HUES48 (cell line): ENCODE data around the gene MAP3K19.
"Not testable (repeated sequence)": the region's sequence is repeated elsewhere in the genome, so short reads cannot be mapped to it uniquely, and the experiment has no call there.

ENCODE experiments used
- H3K27ac ChIP-seq: one replicate; pipeline ENCODE4 v1.7.0; 2013; ENCODE audit warnings: low read depth, low read length, inconsistent platforms
- H3K27me3 ChIP-seq: 2 replicates; pipeline ENCODE4 v1.6.1; 2013; ENCODE audit warnings: mild to moderate bottlenecking, low read length; ENCODE audit not compliant: control insufficient read depth, insufficient read depth
- H3K36me3 ChIP-seq: 2 replicates; pipeline ENCODE4 v1.6.1; 2013; ENCODE audit warnings: low read length; ENCODE audit not compliant: control insufficient read depth, insufficient read depth
- H3K4me1 ChIP-seq: 2 replicates; pipeline ENCODE4 v1.6.1; 2013; ENCODE audit warnings: mild to moderate bottlenecking, low read length; ENCODE audit not compliant: control insufficient read depth, insufficient read depth
- H3K4me3 ChIP-seq: 2 replicates; pipeline ENCODE4 v1.5.1; 2013; ENCODE audit warnings: mild to moderate bottlenecking, low read depth, low read length
- H3K9ac ChIP-seq: 2 replicates; pipeline ENCODE4 v1.6.1; 2013; ENCODE audit warnings: mild to moderate bottlenecking, low read depth, low read length, moderate library complexity
- H3K9me3 ChIP-seq: 2 replicates; pipeline ENCODE4 v1.6.1; 2013; ENCODE audit warnings: low read length; ENCODE audit not compliant: control insufficient read depth, insufficient read depth

MAP3K19 gene, protein sequence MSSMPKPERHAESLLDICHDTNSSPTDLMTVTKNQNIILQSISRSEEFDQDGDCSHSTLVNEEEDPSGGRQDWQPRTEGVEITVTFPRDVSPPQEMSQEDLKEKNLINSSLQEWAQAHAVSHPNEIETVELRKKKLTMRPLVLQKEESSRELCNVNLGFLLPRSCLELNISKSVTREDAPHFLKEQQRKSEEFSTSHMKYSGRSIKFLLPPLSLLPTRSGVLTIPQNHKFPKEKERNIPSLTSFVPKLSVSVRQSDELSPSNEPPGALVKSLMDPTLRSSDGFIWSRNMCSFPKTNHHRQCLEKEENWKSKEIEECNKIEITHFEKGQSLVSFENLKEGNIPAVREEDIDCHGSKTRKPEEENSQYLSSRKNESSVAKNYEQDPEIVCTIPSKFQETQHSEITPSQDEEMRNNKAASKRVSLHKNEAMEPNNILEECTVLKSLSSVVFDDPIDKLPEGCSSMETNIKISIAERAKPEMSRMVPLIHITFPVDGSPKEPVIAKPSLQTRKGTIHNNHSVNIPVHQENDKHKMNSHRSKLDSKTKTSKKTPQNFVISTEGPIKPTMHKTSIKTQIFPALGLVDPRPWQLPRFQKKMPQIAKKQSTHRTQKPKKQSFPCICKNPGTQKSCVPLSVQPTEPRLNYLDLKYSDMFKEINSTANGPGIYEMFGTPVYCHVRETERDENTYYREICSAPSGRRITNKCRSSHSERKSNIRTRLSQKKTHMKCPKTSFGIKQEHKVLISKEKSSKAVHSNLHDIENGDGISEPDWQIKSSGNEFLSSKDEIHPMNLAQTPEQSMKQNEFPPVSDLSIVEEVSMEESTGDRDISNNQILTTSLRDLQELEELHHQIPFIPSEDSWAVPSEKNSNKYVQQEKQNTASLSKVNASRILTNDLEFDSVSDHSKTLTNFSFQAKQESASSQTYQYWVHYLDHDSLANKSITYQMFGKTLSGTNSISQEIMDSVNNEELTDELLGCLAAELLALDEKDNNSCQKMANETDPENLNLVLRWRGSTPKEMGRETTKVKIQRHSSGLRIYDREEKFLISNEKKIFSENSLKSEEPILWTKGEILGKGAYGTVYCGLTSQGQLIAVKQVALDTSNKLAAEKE (N-terminal part only)

GRCh38 chr2:135047300-135047699 lies at the start of gene MAP3K19:
Gene MAP3K19, minus strand, starts transcription at chr2:135047447. Its CDS starts 22,800 bp downstream, at chr2:135024647.
- Histone ChIP-seq H3K9me3 (no peaks in the 10 kb centered on the region), H3K27ac (no peak within 1 kb of the TSS), H3K9ac (no peak within 1 kb of the TSS), H3K27me3 (no peaks in the 10 kb centered on the region), H3K4me1 (peaks cover 3% of the 10 kb centered on the region; the same call in 1 of the 2 replicates), H3K36me3 (no peaks in the 10 kb centered on the region), H3K4me3 (no peak within 1 kb of the TSS)

DNA sequence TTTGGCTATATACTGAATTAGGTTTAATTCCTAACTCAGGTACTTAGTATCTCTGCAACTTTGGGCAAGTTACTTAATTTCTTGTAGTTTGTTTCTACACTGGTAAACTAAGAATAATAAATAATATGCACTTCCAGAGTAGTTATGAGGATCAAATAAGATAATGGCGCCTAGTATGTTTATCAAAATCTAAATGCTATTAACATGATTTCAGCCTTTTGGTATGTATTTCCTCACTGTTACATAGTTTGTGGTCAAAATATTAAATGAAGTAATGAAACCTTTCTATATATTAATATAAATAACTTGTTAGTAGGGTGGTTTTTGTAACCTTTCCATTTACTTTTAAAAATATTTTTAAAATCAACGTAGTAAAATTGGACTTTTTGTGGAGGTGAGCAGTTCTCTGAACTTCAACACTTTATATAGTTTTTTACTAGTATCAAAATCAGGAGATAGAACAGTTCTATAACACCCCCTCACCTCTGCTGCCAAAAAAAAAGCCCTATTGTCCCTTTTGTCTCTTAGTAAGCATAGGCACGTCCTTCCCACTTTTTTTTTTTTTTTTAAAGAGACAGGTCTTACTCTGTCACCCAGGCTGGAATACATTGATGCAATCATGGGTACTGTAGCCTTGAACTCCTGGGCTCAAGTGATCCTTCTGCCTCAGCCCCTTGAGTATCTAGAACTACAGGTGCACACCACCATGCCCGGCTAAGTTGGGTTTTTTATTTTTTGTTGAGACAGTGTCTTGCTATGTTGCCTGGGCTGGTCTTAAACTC lies 49.6 kb upstream of the MAP3K19 start:
- no peak overlapping the region for H3K27ac ChIP-seq

GRCh38 chr2:135095591-135095990 lies 48.3 kb upstream of the MAP3K19 start:
- Histone ChIP-seq H3K36me3 (peaks cover 20% of the 10 kb centered on the region), H3K4me1 (no peaks in the 10 kb centered on the region), H3K9ac (no peak overlapping the region), H3K9me3 (no peaks in the 10 kb centered on the region), H3K27me3 (no peaks in the 10 kb centered on the region), H3K4me3 (no peak overlapping the region), H3K27ac (no peak overlapping the region)

More for the DNA sequence above, 49.6 kb upstream of the MAP3K19 start:
- Histone ChIP-seq H3K9ac (no peak overlapping the region), H3K27me3 (no peaks in the 10 kb centered on the region), H3K4me3 (no peak overlapping the region), H3K9me3 (no peaks in the 10 kb centered on the region), H3K36me3 (peaks cover 20% of the 10 kb centered on the region), H3K4me1 (no peaks in the 10 kb centered on the region)

- Histone ChIP-seq H3K4me1 (no peaks in the 10 kb centered on the region), H3K9ac (no peak overlapping the region), H3K36me3 (peaks cover 20% of the 10 kb centered on the region), H3K27ac (no peak overlapping the region), H3K27me3 (no peaks in the 10 kb centered on the region), H3K4me3 (no peak overlapping the region), H3K9me3 (no peaks in the 10 kb centered on the region)
Observed at GRCh38 chr2:135094508-135094907, 47.3 kb upstream of the MAP3K19 start.

- Histone ChIP-seq H3K27me3 (no peaks in the 10 kb centered on the region), H3K9me3 (no peaks in the 10 kb centered on the region), H3K4me1 (no peaks in the 10 kb centered on the region), H3K9ac (no peak overlapping the region), H3K4me3 (no peak overlapping the region), H3K36me3 (peaks cover 20% of the 10 kb centered on the region), H3K27ac (no peak overlapping the region)
Observed at GRCh38 chr2:135093670-135094330, 46.6 kb upstream of the MAP3K19 start.

DNA sequence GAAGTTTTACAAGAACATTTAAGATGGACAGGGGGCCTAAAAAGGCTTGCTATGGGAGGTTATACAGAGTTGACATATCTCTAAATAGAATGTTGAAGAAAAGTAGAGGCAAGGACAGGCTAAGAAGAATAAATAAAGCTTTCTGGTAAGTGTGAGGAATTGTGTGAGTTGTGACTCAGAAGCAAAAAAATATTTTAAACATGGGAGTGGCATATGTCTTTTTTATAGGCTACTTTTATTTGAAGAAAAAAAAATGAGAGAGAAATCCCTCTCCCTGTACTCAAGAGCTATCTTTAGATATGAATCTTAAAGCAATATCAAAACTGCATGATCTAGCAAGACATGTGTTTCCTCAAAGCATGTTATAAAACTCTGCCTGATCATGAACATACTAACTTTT lies 45.9 kb upstream of the MAP3K19 start:
- Histone ChIP-seq H3K27ac (no peak overlapping the region), H3K36me3 (peaks cover 20% of the 10 kb centered on the region), H3K4me3 (no peak overlapping the region)

DNA sequence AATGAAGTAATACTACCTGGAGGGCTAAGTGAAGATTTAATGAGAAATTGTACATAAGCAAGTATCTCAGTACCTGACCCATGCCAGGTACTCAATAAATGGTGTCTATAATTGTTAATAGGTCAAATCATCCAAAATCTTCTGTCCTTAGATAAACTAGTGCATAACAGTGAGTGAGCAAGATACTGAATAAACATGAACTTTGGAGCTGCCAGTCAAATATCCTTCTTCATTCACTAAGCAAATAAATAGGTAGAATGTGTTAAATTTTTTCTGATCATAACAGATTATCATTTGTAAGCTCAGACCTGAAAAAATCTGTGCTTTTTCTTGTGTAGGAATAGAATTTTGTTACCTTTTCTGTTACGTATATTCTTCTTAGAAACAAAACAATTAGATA lies 44.4 kb upstream of the MAP3K19 start:
- Histone ChIP-seq H3K36me3 (peaks cover 20% of the 10 kb centered on the region), H3K9me3 (no peaks in the 10 kb centered on the region), H3K27me3 (no peaks in the 10 kb centered on the region), H3K9ac (no peak overlapping the region), H3K4me1 (no peaks in the 10 kb centered on the region), H3K27ac (no peak overlapping the region), H3K4me3 (no peak overlapping the region)

More for the DNA sequence above, 45.9 kb upstream of the MAP3K19 start:
- Histone ChIP-seq H3K9ac (no peak overlapping the region), H3K4me1 (no peaks in the 10 kb centered on the region), H3K9me3 (no peaks in the 10 kb centered on the region), H3K27me3 (no peaks in the 10 kb centered on the region)

GRCh38 chr2:135089597-135089996 lies 42.4 kb upstream of the MAP3K19 start:
- H3K4me1 ChIP-seq, H3K9me3 ChIP-seq, H3K9ac ChIP-seq, H3K27me3 ChIP-seq, H3K27ac ChIP-seq, H3K4me3 ChIP-seq: not testable (repeated sequence)
- peaks cover 14% of the 10 kb centered on the region for H3K36me3 ChIP-seq

- no peaks in the 10 kb centered on the region for H3K27me3 ChIP-seq
- H3K36me3 ChIP-seq = no peaks in the 10 kb centered on the region
- no peak overlapping the region for H3K27ac ChIP-seq
- no peak overlapping the region for H3K4me3 ChIP-seq
- no peak overlapping the region for H3K9ac ChIP-seq
- H3K9me3 ChIP-seq = no peaks in the 10 kb centered on the region
- H3K4me1 ChIP-seq = no peaks in the 10 kb centered on the region
Observed at GRCh38 chr2:135086222-135086621, 39.0 kb upstream of the MAP3K19 start.

- Histone ChIP-seq H3K9ac (no peak overlapping the region), H3K36me3 (no peaks in the 10 kb centered on the region), H3K9me3 (peaks cover 8% of the 10 kb centered on the region), H3K27me3 (no peaks in the 10 kb centered on the region), H3K27ac (no peak overlapping the region), H3K4me3 (no peak overlapping the region), H3K4me1 (no peaks in the 10 kb centered on the region)
Observed at GRCh38 chr2:135078417-135078816, 31.2 kb upstream of the MAP3K19 start.
